ENCODE data around the gene MRGPRX2.

DNA sequence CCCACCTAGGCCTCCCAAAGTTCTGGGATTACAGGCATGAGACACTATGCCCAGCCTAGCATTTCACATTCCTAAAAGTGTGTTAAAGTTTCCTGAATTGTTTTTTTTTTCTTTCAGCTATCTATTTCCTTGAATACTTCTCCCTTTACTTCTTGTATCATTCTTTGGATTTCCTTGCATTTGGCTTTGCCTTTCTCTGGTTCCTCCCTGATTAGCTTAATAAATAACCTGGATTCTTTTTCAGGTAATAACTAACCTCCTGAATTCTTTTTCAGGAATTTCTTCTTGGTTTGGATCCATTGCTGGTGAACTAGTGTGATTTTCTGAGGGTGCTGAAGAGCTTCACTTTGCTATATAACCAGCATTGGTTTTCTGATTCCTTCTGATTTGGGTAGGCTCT, 47.9 kb downstream of the MRGPRX2 start:
- TF ChIP-seq, protein P1, sequence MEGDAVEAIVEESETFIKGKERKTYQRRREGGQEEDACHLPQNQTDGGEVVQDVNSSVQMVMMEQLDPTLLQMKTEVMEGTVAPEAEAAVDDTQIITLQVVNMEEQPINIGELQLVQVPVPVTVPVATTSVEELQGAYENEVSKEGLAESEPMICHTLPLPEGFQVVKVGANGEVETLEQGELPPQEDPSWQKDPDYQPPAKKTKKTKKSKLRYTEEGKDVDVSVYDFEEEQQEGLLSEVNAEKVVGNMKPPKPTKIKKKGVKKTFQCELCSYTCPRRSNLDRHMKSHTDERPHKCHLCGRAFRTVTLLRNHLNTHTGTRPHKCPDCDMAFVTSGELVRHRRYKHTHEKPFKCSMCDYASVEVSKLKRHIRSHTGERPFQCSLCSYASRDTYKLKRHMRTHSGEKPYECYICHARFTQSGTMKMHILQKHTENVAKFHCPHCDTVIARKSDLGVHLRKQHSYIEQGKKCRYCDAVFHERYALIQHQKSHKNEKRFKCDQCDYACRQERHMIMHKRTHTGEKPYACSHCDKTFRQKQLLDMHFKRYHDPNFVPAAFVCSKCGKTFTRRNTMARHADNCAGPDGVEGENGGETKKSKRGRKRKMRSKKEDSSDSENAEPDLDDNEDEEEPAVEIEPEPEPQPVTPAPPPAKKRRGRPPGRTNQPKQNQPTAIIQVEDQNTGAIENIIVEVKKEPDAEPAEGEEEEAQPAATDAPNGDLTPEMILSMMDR (IDR thresholded peaks at IDR 0.05): no peak
- TF ChIP-seq POLR2A (IDR thresholded peaks at IDR 0.05): no peak
